GM18507 (cell line): ENCODE data around the gene ADARB2.
"Not testable (repeated sequence)": the region's sequence is repeated elsewhere in the genome, so short reads cannot be mapped to it uniquely, and the experiment has no call there.

Experiments used
- DNase-seq: peaks from one replicate; pipeline ENCODE4 v3.0.0; 2011; ENCODE audit warnings: low read depth; ENCODE audit not compliant: insufficient read length; ENCODE audit errors: extremely low spot score
- FAIRE-seq: peaks from 2 replicates; lab custom pipeline; 2011; peaks lifted over from hg19 to GRCh38; lab: Jason Lieb, UNC

ADARB2 gene

GRCh38 chr10:1172256-1172984 lies 564.9 kb downstream of the ADARB2 start:
- FAIRE-seq = no peak

GRCh38 chr10:1171586-1171985 lies 565.7 kb downstream of the ADARB2 start:
- FAIRE-seq = no peak
- no peak for DNase-seq

More at GRCh38 chr10:1172256-1172984, 564.9 kb downstream of the ADARB2 start:
- no peak for DNase-seq

- FAIRE-seq (no peak), DNase-seq (no peak)
Observed at GRCh38 chr10:1171182-1171581, 566.1 kb downstream of the ADARB2 start.

- FAIRE-seq (no peak), DNase-seq (no peak)
Observed at GRCh38 chr10:1170867-1171180, 566.5 kb downstream of the ADARB2 start.

GRCh38 chr10:1169981-1170866 lies 567.1 kb downstream of the ADARB2 start:
- FAIRE-seq (no peak), DNase-seq (no peak)

GRCh38 chr10:1169186-1169885 lies 568.0 kb downstream of the ADARB2 start:
- no peak for FAIRE-seq

GRCh38 chr10:1168763-1169162 lies 568.6 kb downstream of the ADARB2 start:
- DNase-seq = no peak
- FAIRE-seq = no peak

More at GRCh38 chr10:1169186-1169885, 568.0 kb downstream of the ADARB2 start:
- DNase-seq = no peak

- DNase-seq = no peak
- FAIRE-seq = no peak
Observed at GRCh38 chr10:1166828-1167275, 570.5 kb downstream of the ADARB2 start.

GRCh38 chr10:1166101-1166827 lies 571.1 kb downstream of the ADARB2 start:
- FAIRE-seq = no peak
- DNase-seq = no peak

GRCh38 chr10:1163831-1164230 lies 573.5 kb downstream of the ADARB2 start:
- DNase-seq (no peak), FAIRE-seq (no peak)

GRCh38 chr10:1163204-1163660 lies 574.1 kb downstream of the ADARB2 start:
- FAIRE-seq (no peak), DNase-seq (no peak)

GRCh38 chr10:1162481-1163203 lies 574.7 kb downstream of the ADARB2 start:
- FAIRE-seq (no peak), DNase-seq (no peak)

GRCh38 chr10:1161315-1161673 lies 576.0 kb downstream of the ADARB2 start:
- not testable (repeated sequence) for DNase-seq, FAIRE-seq

- no peak for DNase-seq
- no peak for FAIRE-seq
Observed at GRCh38 chr10:1160561-1161314, 576.6 kb downstream of the ADARB2 start.

- FAIRE-seq (no peak), DNase-seq (no peak)
Observed at GRCh38 chr10:1159131-1160061, 577.9 kb downstream of the ADARB2 start.

GRCh38 chr10:1158536-1158935 lies 578.8 kb downstream of the ADARB2 start:
- FAIRE-seq, DNase-seq: not testable (repeated sequence)

GRCh38 chr10:1158066-1158465 lies 579.3 kb downstream of the ADARB2 start:
- no peak for DNase-seq
- FAIRE-seq = no peak
